HG02642 (cell line): Measurements from ENCODE around the gene CNTF.
"Not testable (repeated sequence)": the region's sequence is repeated elsewhere in the genome, so short reads cannot be mapped to it uniquely, and the experiment has no call there.

Experiments
- ATAC-seq: cut with Tn5 transposase; IDR thresholded peaks from one replicate; pipeline ENCODE4 v1.9.1; 2021; ENCODE audit warnings: mild to moderate bottlenecking; ENCODE audit not compliant: unreplicated experiment, poor library complexity

The CNTF gene, protein sequence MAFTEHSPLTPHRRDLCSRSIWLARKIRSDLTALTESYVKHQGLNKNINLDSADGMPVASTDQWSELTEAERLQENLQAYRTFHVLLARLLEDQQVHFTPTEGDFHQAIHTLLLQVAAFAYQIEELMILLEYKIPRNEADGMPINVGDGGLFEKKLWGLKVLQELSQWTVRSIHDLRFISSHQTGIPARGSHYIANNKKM

DNA sequence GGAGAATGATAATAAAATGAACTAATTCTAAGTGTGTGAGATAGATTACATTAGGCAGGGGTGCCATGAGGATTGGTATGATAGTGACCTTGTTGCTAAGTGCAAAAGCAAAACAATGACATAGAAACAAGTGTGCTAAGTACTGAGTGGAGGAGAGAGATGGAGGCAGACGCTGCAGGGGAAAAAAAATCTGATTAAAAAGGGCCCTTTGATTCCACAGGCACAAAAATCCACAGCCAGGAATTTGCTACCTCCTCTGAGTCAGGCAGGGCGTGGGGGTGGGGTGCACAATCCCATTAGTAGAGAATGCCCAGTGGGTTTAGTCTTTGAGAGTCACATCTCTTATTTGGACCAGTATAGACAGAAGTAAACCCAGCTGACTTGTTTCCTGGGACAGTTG, at the start of gene CNTF:
Gene CNTF (plus strand): TSS at position 322 of the 400 bp plus-strand sequence. CDS start 88 bp downstream, outside the sequence.
- no peak for ATAC-seq

DNA sequence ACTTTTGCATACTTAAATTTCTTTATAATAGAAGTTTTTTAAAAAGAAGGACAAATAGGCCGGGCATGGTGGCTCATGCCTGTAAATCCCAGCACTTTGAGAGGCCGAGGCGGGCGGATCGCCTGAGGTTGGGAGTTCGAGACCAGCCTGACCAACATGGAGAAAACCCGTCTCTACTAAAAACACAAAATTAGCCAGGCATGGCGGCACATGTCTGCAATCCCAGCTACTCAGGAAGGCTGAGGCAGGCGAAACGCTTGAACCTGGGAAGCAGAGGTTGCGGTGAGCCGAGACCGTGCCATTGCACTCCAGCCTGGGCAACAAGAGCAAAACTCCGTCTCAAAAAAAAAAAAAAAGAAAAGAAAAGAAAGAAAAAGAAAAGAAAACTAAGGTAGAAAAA, 49.6 kb upstream of the CNTF start:
- ATAC-seq, result not testable (repeated sequence)

DNA sequence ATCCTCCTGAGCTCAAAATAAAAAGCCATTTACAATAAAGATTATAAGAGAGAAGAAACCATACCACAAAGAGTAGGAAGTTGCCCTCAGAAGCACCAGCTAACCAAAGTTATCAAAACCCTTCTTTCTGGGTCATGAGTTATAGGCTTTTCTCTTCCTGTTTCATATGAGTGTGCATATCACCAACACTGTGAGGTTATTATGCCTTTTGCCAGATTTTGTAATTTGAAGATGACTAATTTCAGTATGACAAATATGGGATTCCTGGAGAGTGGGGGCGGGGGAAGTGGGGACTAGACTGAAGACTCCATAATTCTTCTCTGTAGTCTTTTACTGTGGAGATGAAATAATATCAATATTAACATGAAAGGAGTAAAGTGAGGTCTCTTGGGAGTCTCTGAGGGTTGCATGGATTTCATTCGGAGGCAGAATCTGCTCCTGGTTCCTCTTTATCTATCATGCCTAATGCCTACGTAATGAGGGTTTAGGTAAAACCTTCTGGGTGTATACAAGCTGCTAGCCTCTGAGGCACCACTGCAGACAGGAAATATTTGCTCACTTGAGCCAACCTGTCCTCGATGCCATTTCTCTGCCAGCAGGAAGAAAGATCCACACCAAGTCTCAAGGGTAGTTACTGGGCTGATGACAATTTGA, 48.9 kb upstream of the CNTF start:
- peak; percentile 17 for ATAC-seq

DNA sequence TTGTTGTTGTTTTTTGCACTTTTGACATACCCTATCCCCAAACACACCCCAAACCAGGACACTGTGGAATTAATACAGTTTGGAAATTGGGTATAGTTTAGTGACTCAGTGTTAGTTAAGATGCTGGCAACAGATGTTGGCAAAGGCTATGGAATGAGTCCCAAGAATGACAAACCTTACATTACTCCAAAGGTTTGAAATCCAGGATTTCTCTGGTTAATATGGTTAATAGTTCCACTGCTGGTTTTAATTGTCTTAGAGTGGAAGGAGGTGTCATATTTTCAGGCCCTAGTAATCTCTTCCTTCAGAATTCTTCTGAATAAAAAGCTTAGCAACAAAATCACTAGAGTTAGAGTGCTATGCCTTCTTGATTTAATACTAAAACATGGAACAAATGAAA, 47.6 kb upstream of the CNTF start:
- no peak for ATAC-seq

DNA sequence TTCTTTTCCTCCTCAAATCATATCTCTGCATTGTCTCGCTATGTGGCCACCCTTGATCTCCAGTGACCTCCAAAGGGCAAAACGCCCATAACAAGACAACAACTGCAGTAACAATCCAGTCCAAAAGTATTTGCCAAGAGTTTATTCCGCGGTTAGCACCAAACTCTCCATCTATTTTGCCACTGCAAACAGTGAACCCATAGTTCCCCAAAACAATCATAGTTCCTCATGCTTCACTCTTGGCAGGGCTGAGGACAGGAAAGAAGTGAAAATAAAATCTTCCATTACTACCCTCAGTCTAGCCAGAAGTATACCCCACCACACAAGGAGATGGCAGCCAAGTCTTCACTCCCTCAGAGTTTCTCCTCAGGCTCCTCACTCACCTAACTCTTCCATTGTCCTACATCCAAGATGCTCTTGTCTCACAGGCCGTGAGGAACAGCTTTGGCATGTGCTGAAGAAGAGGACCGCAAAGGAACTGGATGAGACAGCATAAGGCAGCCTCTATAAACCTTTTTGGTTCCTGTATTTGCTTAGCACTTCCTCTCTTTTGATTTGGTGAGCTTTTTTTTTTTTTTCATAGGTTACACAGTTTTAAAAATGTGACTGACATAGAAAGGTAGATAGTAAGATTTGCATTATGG, 47.0 kb upstream of the CNTF start, which contains the start of gene LPXN:
Gene LPXN (minus strand): TSS at position 480 of the 644 bp plus-strand sequence. CDS start 84 bp downstream, at position 396.
- ATAC-seq, result no peak

DNA sequence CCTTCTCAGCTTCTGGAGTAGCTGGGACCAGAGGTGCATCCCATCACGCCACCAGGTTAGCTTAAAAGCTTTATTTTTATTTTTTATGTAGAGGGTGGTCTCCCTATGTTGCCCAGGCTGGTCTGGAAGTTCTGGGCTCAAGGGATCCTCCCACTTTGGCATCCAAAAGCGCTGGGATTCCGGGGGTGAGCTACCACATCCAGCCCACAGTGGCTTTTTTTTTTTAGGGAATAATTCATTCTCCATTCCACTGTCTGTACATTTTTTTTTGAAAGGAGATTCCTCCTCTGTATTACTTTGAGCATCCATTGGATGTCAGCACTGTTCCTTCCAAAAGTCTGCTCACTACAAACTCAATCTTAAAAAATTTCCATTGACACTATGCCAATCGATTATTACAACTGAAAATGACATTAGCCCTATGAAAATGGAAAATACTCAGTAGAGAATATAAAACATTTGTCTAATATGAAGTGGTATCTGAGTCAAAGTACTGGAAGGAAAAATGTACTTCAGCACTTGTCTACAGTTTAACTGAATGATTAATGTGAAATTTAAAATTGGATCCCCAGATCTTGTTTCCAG, 45.5 kb upstream of the CNTF start:
- no peak for ATAC-seq

DNA sequence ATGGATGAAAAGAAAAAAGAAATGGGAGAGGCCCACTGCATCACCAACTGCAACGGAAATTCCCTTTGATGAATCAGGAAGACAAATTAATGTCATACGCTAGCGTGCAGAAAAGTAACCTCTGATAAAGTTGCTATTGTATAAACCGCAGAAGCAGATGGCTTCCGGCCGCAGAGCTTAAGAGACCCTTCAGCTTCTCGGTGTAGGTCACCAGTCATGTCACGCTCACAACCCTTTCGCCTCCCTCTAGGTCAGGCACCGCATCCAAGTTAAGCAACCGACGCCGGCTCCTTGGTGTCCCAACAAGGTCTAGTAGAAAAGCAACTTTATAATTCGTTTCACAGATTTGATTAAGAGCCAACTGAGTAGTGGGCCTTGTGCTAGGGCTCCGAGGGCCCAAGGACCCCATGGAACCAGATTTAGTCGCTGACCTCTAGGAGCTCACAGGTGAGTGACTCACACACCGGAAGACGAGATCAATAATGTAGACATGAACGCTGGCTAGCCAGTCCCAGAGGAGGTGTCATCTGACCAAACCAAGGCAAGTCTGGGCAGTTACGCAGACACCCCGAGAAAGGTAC, 44.8 kb upstream of the CNTF start:
- peak; percentile 52 for ATAC-seq

DNA sequence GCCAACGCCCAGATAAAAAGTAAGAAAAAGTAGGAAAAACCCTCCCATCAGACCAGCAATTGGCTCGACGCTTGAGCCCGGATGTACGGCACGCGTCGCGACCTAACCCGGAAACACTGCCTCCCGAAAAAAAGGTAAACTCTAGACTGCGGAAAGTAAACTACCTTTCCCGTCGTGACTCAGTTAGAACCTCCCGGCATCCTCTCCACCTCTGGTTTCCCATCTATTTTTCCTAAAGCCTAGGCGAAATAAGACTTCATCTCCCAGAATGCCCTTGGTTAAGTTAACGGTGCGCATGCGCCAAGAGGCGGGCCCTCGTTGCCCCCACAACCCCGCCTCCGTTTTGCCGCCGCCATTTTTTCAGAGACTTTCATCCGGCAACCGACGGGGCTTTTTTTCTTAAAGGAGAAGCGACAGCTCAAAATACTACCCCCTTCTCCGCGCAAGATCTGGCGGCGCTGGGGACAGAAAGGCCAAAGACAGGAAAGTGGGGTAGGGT, 44.3 kb upstream of the CNTF start:
- ATAC-seq, result no peak

DNA sequence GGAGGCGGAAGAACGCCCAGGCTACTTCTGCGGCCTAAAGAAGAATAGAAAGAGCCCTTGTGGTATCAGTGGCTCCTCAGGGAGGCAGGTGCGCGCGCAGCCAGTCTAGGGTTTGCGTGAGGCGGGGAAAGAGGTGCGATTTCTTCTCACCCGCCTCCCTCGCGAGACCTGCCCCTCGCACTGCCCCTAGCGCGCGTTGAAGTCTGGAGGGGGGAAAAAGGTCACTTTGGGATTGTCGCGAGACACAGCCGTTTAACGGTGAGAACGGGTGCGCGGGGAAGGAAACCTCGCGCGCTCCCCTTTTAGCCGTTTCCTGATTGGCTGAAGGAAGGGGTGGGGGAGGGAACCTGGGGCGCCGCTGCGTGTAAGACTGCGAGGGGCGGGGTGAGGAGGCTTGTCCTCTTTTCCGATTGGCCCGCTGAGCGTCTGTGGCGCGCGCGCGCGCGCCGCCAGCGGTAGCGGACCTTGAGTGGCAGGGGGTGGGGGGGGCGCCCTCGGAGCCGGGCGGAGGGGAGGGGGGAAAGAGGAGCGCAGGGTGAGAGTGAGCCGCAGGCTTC, 43.8 kb upstream of the CNTF start, which contains the start of gene ZFP91:
Gene ZFP91 (plus strand): TSS at position 429 of the 557 bp plus-strand sequence. CDS start 219 bp downstream, outside the sequence.
- ATAC-seq, result peak; percentile 45

DNA sequence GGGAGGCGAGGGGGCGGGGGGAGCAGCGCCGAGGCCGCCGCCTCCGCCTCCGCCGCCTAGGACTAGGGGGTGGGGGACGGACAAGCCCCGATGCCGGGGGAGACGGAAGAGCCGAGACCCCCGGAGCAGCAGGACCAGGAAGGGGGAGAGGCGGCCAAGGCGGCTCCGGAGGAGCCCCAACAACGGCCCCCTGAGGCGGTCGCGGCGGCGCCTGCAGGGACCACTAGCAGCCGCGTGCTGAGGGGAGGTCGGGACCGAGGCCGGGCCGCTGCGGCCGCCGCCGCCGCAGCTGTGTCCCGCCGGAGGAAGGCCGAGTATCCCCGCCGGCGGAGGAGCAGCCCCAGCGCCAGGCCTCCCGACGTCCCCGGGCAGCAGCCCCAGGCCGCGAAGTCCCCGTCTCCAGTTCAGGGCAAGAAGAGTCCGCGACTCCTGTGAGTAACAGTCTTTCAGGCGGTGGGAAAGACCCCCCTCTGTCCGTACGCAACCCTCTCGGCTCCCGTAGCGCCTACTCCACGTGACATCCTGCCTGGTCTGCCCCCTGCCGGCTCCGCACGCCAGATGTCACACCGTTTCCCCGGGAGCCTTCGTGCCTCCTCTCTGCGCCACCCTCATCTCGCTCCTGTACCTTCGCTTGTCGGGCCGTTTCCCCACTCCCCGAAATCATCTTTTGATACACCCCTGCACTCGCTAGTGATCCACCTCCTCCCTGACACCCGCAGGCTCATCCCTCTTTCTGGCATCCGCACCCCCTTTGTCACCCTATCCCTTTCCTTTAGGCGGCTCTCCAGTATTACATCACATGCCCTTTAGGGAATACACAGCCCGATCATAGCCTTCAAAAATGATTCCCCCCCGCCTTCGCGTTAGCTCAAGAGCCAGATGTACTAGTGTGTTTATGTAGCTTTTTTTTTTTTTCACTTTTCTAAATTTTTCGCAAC, 43.0 kb upstream of the CNTF start:
- peak; percentile 50 for ATAC-seq

DNA sequence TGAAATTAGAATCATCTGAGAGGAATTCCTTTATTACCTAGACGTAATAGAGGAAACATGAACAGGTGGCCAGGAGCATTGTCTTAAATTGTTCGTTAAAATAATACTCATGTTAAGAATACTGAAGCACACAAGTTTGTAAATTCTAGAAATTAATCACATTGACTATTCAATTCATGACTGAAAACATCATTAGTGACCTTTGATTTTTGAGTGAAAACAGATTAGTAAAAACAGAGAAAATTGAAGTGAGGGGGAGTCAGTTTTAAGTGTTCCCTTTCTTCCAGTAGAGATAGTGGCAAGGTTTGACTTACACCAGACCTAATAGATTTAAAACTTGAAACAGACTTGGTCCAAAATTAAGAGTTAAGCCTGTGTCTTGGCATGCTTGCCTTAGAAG, 42.2 kb upstream of the CNTF start:
- no peak for ATAC-seq

DNA sequence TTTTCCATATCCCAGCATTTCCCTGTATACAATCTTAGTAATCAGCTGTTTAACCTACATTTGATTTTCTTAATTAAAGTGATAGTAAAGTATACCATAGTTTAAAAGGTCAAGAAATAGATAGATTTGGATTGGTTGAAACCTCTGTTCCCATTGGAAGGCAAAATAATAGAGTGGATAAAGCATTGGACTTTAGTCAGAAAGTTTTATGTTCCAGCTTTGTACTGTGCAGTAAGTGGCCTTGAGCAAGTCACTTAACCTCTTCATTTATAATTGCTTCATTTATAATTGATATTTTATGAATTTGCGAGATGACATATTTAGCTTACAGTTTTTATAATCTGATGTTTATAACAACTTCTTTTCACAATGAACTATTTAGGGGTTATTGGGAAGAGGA, 40.0 kb upstream of the CNTF start:
- ATAC-seq, result no peak

DNA sequence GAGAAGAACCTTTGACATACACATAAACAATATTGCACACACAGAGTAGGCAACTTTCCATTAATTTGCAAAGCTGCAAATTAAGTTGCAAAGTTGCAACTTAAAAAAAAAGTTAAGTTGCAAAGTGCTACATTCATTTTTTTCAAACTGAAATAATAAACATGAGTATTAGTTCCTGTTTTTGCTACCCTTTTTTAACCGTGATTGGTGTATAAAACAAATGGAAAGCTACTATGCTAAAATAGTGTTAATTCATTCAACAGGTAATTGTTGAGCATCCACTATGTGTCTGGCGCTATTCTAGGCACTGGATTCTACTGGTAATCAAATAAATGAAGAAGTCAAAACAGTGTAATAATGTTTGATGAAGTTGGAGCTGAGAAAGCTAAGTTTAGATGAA, 35.5 kb upstream of the CNTF start:
- no peak for ATAC-seq

DNA sequence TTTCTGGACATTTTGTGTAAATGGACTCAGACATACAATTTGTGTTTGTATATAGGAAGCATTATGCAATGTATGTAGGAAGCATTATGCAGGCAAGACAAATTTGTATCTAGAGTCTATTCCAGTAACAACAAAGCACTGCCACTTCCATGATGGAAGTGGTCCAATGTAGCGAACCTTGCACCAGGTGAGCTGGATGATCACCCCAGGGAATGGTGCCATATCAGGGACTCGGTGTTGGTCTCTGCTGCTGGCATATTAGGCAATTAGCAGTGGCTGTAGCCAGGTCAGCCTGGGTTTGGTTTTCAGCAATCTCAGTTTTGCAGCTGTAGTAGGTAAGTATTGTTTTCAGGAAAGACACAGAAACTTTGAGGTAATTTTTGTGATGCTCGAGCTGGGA, 30.8 kb upstream of the CNTF start:
- ATAC-seq, result no peak

DNA sequence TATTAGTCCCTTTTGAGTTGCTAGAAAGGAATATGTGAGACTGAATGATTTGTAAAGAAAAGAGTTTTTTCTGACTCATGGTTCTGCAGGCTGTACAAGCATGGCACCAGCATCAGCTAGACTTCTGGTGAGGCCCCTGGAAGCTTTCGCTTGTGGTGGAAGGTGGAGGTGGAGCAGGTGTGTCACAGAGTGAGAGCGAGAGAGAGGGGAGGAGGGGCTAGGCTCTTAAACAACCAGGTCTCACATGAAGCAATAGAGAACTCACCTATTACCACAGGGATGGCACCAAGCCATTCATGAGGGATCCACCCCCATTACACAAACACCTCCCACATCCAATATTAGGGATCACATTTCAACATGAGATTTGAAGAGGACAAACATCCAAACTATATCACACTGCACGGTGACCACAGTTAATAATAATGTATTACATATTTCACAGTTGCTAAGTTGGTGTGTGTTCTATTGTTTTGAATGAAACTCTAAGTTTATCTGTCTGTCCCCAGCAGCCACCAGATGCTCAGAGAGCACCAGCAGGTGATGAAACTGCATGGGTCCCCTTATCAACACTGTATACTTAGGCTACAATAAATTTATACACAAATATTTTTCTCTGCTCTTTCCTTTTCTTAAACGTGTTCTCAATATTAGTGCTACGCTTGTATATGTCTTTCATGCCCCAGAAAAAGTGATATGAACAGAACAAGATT, 29.5 kb upstream of the CNTF start:
- ATAC-seq, result no peak

DNA sequence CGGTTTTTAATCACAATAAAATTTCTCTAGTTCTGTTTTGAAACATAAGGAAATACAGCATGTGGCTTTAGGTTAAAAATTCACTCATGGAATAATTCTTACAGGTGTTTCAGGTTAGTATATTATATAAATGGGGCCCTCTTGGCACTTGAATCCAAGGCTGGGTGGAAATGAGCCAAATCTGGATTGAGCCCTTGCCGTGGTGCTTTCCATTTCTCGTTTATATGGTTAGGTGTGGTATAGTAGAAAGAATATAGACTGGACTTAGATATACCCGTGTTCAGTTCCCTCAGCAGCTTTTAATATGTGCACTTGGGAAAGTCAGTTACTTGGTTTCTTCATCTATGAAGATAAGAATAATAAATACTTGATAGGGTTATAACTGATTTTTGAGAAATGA, 27.6 kb upstream of the CNTF start:
- no peak for ATAC-seq

DNA sequence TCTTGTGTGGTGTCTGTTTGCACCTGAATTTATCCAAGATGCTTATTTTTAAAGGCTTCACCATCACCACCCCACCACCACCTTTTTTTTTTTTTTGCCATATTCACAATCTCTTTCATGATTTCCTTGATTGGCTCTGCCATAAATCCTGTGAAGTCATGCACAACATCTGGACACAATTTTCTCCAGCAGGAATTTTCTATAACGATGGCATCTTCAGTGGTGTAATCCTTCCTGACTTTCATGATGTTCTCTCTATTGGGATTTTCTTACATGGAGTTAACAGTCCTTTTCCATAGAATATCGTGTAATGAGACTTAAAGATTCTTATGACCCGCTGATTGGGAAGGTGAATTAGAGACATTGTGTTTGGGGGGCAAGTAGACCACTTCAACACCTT, 25.8 kb upstream of the CNTF start:
- ATAC-seq, result no peak

DNA sequence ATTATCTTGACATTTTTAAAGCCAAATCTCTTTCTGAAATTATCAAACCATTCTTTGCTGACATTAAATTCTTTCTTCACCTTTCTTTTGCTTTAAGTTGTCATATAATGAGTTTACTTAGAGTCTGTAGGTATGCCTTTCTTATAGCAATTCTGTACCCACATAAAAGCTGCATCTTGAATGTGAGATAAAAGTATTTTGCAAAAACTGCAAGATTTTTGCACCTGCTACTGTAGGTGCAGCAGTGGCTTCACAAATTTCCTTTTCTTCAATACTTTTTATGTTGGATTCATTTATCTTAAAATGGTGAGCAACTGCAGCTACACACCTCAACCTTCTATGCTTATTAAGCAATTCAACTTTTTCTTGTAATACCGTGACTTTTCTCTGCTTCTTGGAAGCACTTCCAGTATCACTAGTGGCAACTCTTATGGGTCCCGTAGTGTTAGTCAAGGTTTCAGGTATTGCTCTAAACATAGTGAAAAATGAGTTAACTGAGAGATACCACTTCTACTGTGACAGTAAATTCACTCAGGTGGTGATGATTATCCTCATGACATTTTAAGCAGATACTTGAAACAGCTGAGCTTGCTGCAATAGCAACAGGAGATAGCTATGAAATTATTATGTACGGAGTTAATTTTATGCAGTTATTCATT, 24.9 kb upstream of the CNTF start:
- no peak for ATAC-seq
